Spleen (tissue), 11 donors: ENCODE measurements around the gene LRRC28. TPM values are rescaled to one million over a fixed set of nuclear protein-coding genes. Genes with fewer than 3 reads are reported as not detected.

Experiments used
- DNase-seq: peaks from one replicate; pipeline ENCODE4 v3.0.0-alpha.2; 2020
- H3K27ac ChIP-seq, 8 donors: fragments of 200-600 bp; sonication (generic) in 7 of 8; 1 replicate in 4 of 8; 2 replicates in 4 of 8; pipeline versions ENCODE4 v1.5.0 to v1.8.0; 2016 to 2021; ENCODE audit warnings: inconsistent platforms in 4 of 8, mild to moderate bottlenecking in 4 of 8, moderate library complexity in 1 of 8
- H3K27me3 ChIP-seq, 7 donors: fragments of 200-600 bp; sonication (generic) in 6 of 7; replicated peaks in 1 of 7; 1 replicate in 4 of 7; 2 replicates in 3 of 7; pipeline versions ENCODE4 v1.5.0 to v1.8.0; 2016 to 2021; ENCODE audit warnings: inconsistent platforms in 3 of 7, mild to moderate bottlenecking in 1 of 7
- H3K36me3 ChIP-seq, 6 donors: fragments of 200-600 bp; sonication (generic) in 5 of 6; 1 replicate in 4 of 6; 2 replicates in 2 of 6; pipeline versions ENCODE4 v1.5.0 to v1.8.0; 2016 to 2021; ENCODE audit warnings: inconsistent platforms in 2 of 6
- H3K4me1 ChIP-seq, 6 donors: fragments of 200-600 bp; sonication (generic) in 5 of 6; 1 replicate in 3 of 6; 2 replicates in 3 of 6; pipeline versions ENCODE4 v1.5.0 to v1.8.0; 2016 to 2021; ENCODE audit warnings: inconsistent platforms in 3 of 6
- H3K4me3 ChIP-seq, 8 donors: fragments of 200-600 bp; sonication (generic) in 7 of 8; 1 replicate in 4 of 8; 2 replicates in 4 of 8; pipeline versions ENCODE4 v1.5.0 to v1.8.0; 2016 to 2021; ENCODE audit warnings: inconsistent platforms in 4 of 8, mild to moderate bottlenecking in 4 of 8, moderate library complexity in 2 of 8
- H3K9me3 ChIP-seq, 8 donors: fragments of 200-600 bp; sonication (generic) in 7 of 8; 1 replicate in 4 of 8; 2 replicates in 4 of 8; pipeline versions ENCODE4 v1.5.0 to v1.8.0; 2016 to 2021; ENCODE audit warnings: inconsistent platforms in 4 of 8
- CTCF ChIP-seq, 11 experiments: fragments of 200-600 bp in 7 of 11; fragments of 450-650 bp in 4 of 11; sonication (generic) in 4 of 11; IDR thresholded peaks in 8 of 11; conservative IDR thresholded peaks in 3 of 11; 1 replicate in 7 of 11; 2 replicates in 4 of 11; pipeline versions ENCODE4 v1.4.0 to v1.8.0; 2016 to 2021; ENCODE audit warnings: antibody characterized with exemption in 11 of 11, inconsistent platforms in 4 of 11, mild to moderate bottlenecking in 1 of 11
- POLR2A ChIP-seq, 3 donors: fragments of 450-650 bp; IDR thresholded peaks; one replicate each; pipeline ENCODE4 v1.5.1; 2017; ENCODE audit warnings: antibody characterized with exemption in 3 of 3, mild to moderate bottlenecking in 1 of 3
- POLR2AphosphoS5 ChIP-seq, 3 donors: sonication (generic); formaldehyde crosslinking; IDR thresholded peaks; one replicate each; pipeline ENCODE4 v1.5.1; 2017; ENCODE audit warnings: antibody characterized with exemption in 3 of 3
- WGBS, 5 donors: extraction: QIAGEN DNeasy Blood & Tissue Kit in 3 of 5; methylation state at CpG; one replicate each; pipeline versions ENCODE4 v1.1.5 to v1.1.7; 2013 to 2018; 5-methylcytosine and 5-hydroxymethylcytosine counted together
- intact Hi-C: fragments of 100-400 bp; cut with DNase I; formaldehyde crosslinking; loops from one replicate; pipeline ENCODE4 v1.15.0; 2023; ENCODE audit warnings: low total_unique reads
- polyA plus RNA-seq, 3 donors: library from polyadenylated mRNA; stranded (reverse); fragments of 200-250 nt; gene quantifications; one replicate each; pipeline ENCODE4 v1.2.1, GENCODE V29; 2013
- total RNA-seq, 7 donors: library from RNA; depleted of rRNA in 3 of 7; stranded (reverse); fragments of >200 nt in 3 of 7; fragmentation: NEBNext Ultra II Directional in 4 of 7; extraction: Animal tissue kit (Norgen Biotek cat#: 25700) in 4 of 7; gene quantifications; one replicate each; pipeline versions ENCODE4 v1.1.0 to v1.2.1, GENCODE V29; 2016 to 2021
- donor health status: healthy with polysubstance abuse.
- donor health status: DM: no; HTN: no; CAD: no; lungs with moderate emphysema.
- donor health status: DM: no; HTN: no; CAD: no.
- donor health status: Bipolar disorder and iron deficiency.
- donor health status: healthy.
- donor health status: DM: no; HTN: no; CAD: no.
- donor health status: DM: yes; HTN: yes; CAD: no.

Gene LRRC28
- total and polyA plus RNA-seq, 10 donors, result 6.0 to 63.3 (median 24.2) TPM

DNA sequence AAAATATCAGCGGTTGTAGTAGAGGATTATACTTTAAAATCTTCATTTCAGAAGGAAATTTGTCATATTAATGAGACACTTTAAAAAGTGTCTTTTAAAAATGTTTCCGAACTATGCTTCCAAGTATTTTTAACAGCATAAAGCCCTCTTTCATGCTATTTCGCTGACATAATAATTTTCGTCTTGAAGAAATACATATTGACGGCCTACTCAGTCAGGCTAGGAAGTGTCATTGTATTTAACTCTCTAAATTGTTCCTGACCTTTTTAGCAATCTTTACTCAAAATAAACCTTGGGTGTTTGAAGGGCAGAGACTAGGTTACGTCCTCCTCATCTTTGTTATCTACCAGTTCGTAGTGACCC lies 806 bp upstream of the LRRC28 start:
- TF ChIP-seq POLR2A (IDR thresholded peaks at IDR 0.05) (no peak), POLR2AphosphoS5 (IDR thresholded peaks at IDR 0.05) (no peak), CTCF (IDR thresholded peaks at IDR 0.05 in 8 of 11, conservative IDR thresholded peaks at IDR 0.05 in 3 of 11) (no peak)
- intact Hi-C loops, result no loop called here
- H3K36me3 ChIP-seq, result no peaks in the 10 kb centered on the region
- 40 to 54% (median 42%) methylated on average over 7 of the region's 7 CpGs for WGBS, 5 donors
- peak overlapping the region; percentile 68 to 80 (median 71) for H3K4me3 ChIP-seq
- no peak for DNase-seq
- H3K9me3 ChIP-seq, result no peaks in the 10 kb centered on the region
- no peaks in the 10 kb centered on the region for H3K27me3 ChIP-seq
- peak overlapping the region; percentile 10 to 92 (median 88) for H3K27ac ChIP-seq
- H3K4me1 ChIP-seq, result peaks cover 9 to 60% (median 46%) of the 10 kb centered on the region in 6 donors

DNA sequence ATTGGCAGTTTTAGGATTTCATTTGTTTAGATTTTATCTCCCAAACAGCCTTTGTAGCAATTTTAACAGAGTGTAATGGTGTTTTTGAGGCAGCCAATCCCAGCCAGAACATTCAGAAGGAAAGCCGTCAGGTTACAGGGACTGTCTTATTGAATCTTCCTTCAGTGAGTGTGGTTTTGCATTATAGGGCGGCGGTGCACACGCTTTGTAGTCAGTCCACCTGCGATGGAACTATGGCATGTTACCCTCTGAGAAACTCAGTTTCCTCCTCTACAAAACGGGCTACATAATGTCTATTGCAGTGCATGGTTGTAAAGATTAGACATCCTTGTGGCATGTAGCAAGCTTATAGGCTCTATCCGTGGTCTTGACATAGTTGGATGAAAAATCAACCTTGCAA lies 1.0 kb downstream of the LRRC28 start:
- no peaks in the 10 kb centered on the region for H3K27me3 ChIP-seq
- H3K4me1 ChIP-seq, result peaks cover 9 to 60% (median 44%) of the 10 kb centered on the region in 6 donors
- TF ChIP-seq POLR2AphosphoS5 (IDR thresholded peaks at IDR 0.05), result no peak
- TF ChIP-seq CTCF (IDR thresholded peaks at IDR 0.05 in 8 of 11, conservative IDR thresholded peaks at IDR 0.05 in 3 of 11), result no peak
- H3K27ac ChIP-seq, result no peak overlapping the region
- no peak for DNase-seq
- H3K4me3 ChIP-seq, result peak overlapping the region in 3 of 8 donors; percentile 69 to 80 (median 70)
- H3K9me3 ChIP-seq, result no peaks in the 10 kb centered on the region
- H3K36me3 ChIP-seq, result peaks cover 0 to 17% (median 6%) of the 10 kb centered on the region in 6 donors
- intact Hi-C loops, result no loop called here
- WGBS, 5 donors, result 66 to 80% (median 75%) methylated on average over 7 of the region's 7 CpGs

- TF ChIP-seq POLR2A (IDR thresholded peaks at IDR 0.05) (no peak), CTCF (IDR thresholded peaks at IDR 0.05 in 8 of 11, conservative IDR thresholded peaks at IDR 0.05 in 3 of 11) (no peak), POLR2AphosphoS5 (IDR thresholded peaks at IDR 0.05) (no peak)
Measured at GRCh38 chr15:99253381-99254090, 2.3 kb downstream of the LRRC28 start.

GRCh38 chr15:99257107-99257750 lies 5.9 kb downstream of the LRRC28 start:
- TF ChIP-seq CTCF (IDR thresholded peaks at IDR 0.05 in 8 of 11, conservative IDR thresholded peaks at IDR 0.05 in 3 of 11), result no peak
- no peak for TF ChIP-seq POLR2A (IDR thresholded peaks at IDR 0.05)
- TF ChIP-seq POLR2AphosphoS5 (IDR thresholded peaks at IDR 0.05), result no peak
- peaks cover 4 to 19% (median 13%) of the 10 kb centered on the region in 6 donors for H3K4me1 ChIP-seq
- no peaks in the 10 kb centered on the region for H3K9me3 ChIP-seq
- no peak for DNase-seq
- H3K4me3 ChIP-seq, result no peak overlapping the region
- intact Hi-C loops, result no loop called here
- peaks cover 0 to 39% (median 6%) of the 10 kb centered on the region in 6 donors for H3K36me3 ChIP-seq
- H3K27ac ChIP-seq, result no peak overlapping the region
- no peaks in the 10 kb centered on the region for H3K27me3 ChIP-seq
- 92 to 97% (median 95%) methylated on average over 12 of the region's 12 CpGs for WGBS, 5 donors

More at GRCh38 chr15:99253381-99254090, 2.3 kb downstream of the LRRC28 start:
- DNase-seq, result no peak
- WGBS, 5 donors, result 75 to 90% (median 86%) methylated on average over 6 of the region's 6 CpGs
- peaks cover 9 to 48% (median 36%) of the 10 kb centered on the region in 6 donors for H3K4me1 ChIP-seq
- H3K27me3 ChIP-seq, result no peaks in the 10 kb centered on the region
- H3K36me3 ChIP-seq, result peaks cover 0 to 23% (median 6%) of the 10 kb centered on the region in 6 donors
- H3K27ac ChIP-seq, result no peak overlapping the region
- no peaks in the 10 kb centered on the region for H3K9me3 ChIP-seq
- intact Hi-C loops, result no loop called here
- H3K4me3 ChIP-seq, result no peak overlapping the region
